Stimulated activated CD4-positive, alpha-beta T cell treated with anti-CD3 and anti-CD28 coated beads, Interleukin-2, amount 100 ng/mL, for 24 hours (primary cell): ENCODE measurements around the gene EFHC1.

Experiments used
- DNase-seq, 2 donors: peaks; one replicate each; pipeline ENCODE4 v3.0.0-alpha.2; 2020

Gene EFHC1

GRCh38 chr6:52544602-52545405, 124.7 kb downstream of the EFHC1 start:
- DNase-seq: no peak

- no peak for DNase-seq
Measured at GRCh38 chr6:52545406-52546119, 125.4 kb downstream of the EFHC1 start.

GRCh38 chr6:52546192-52546591, 126.0 kb downstream of the EFHC1 start:
- DNase-seq: no peak

- no peak for DNase-seq
Measured at GRCh38 chr6:52546678-52547077, 126.5 kb downstream of the EFHC1 start.

GRCh38 chr6:52547647-52548352, 127.7 kb downstream of the EFHC1 start:
- no peak for DNase-seq

- no peak for DNase-seq
Measured at GRCh38 chr6:52548353-52548713, 128.2 kb downstream of the EFHC1 start.

GRCh38 chr6:52548999-52549398, 128.9 kb downstream of the EFHC1 start:
- DNase-seq: no peak

GRCh38 chr6:52549428-52549827, 129.3 kb downstream of the EFHC1 start:
- DNase-seq: no peak

GRCh38 chr6:52550014-52550575, 130.0 kb downstream of the EFHC1 start:
- DNase-seq: no peak

- DNase-seq: no peak
Measured at GRCh38 chr6:52550870-52551269, 130.7 kb downstream of the EFHC1 start.

GRCh38 chr6:52551483-52552277, 131.5 kb downstream of the EFHC1 start:
- DNase-seq: no peak

GRCh38 chr6:52552278-52552643, 132.1 kb downstream of the EFHC1 start:
- no peak for DNase-seq

- DNase-seq: no peak
Measured at GRCh38 chr6:52553158-52553557, 133.0 kb downstream of the EFHC1 start.

- DNase-seq: no peak
Measured at GRCh38 chr6:52553719-52554118, 133.6 kb downstream of the EFHC1 start.

GRCh38 chr6:52554684-52555280, 134.6 kb downstream of the EFHC1 start:
- DNase-seq: no peak

- DNase-seq: no peak
Measured at GRCh38 chr6:52555518-52556233, 135.5 kb downstream of the EFHC1 start.

GRCh38 chr6:52557389-52558265, 137.5 kb downstream of the EFHC1 start:
- no peak for DNase-seq

GRCh38 chr6:52558266-52559000, 138.3 kb downstream of the EFHC1 start:
- no peak for DNase-seq

GRCh38 chr6:52560462-52560861, 140.3 kb downstream of the EFHC1 start:
- no peak for DNase-seq

GRCh38 chr6:52562911-52563310, 142.8 kb downstream of the EFHC1 start:
- DNase-seq: no peak
